GM12878 (cell line): ENCODE results near the gene TRRAP. TPM values are rescaled to one million over a fixed set of nuclear protein-coding genes. Genes with fewer than 3 reads are reported as not detected.

Experiments
- E4F1 ChIP-seq: fragments of 450-650 bp; IDR thresholded peaks from 2 replicates; pipeline ENCODE4 v1.6.1; 2018; ENCODE audit warnings: borderline replicate concordance, mild to moderate bottlenecking; ENCODE audit not compliant: partially characterized antibody
- HDAC2 ChIP-seq: fragments of 200-600 bp; sonication (generic); IDR thresholded peaks from 2 replicates; pipeline ENCODE4 v1.6.1; 2017
- IKZF1 ChIP-seq: fragments of 450-650 bp; conservative IDR thresholded peaks from 2 replicates; pipeline ENCODE4 v1.6.1; 2017; ENCODE audit warnings: antibody characterized with exemption, mild to moderate bottlenecking
- PRDM15 ChIP-seq: fragments of 450-650 bp; formaldehyde crosslinking; IDR thresholded peaks from 2 replicates; pipeline ENCODE4 v1.4.0; 2020; ENCODE audit warnings: mild to moderate bottlenecking, moderate library complexity
- ZBTB33 ChIP-seq: fragments of 450-650 bp; IDR thresholded peaks from 2 replicates; pipeline ENCODE4 v1.6.1; 2017; ENCODE audit warnings: mild to moderate bottlenecking
- polyA plus RNA-seq, 11 experiments: library from polyadenylated mRNA; depleted of rRNA in 4 of 11; unstranded in 6 of 11; stranded (reverse) in 5 of 11; fragments of >200 nt; fragmentation: Nextera tagmentation in 4 of 11; fragmentation: Illumina TruSeq in 1 of 11; extraction: Ambion mirVana in 4 of 11; extraction: Trizol in 1 of 11; gene quantifications; 1 replicate in 1 of 11; 2 replicates in 10 of 11; pipeline versions ENCODE4 v1.2.1 to v1.2.3, GENCODE V29; 2011 to 2016; ENCODE audit warnings: inconsistent platforms in 2 of 11, missing spikeins in 2 of 11, low read depth in 1 of 11
- total RNA-seq, 4 experiments: library from RNA; depleted of rRNA in 3 of 4; stranded (reverse); fragments of >200 nt in 3 of 4; fragmentation: Illumina TruSeq in 1 of 4; extraction: Trizol in 1 of 4; gene quantifications; 2 replicates each; pipeline versions ENCODE4 v1.2.1 to v1.2.3, GENCODE V29; 2013 to 2021

TRRAP gene
- total and polyA plus RNA-seq, 10 of the 15 experiments (the other 5 are each of a cell fraction or from before 2014, with no cell fraction given) = 1.1 to 39.3 (median 8.5) TPM

- TF ChIP-seq PRDM15 (CRISPR knock-in tag) (no peak), ZBTB33 (no peak), E4F1 (no peak), IKZF1 (no peak), HDAC2 (no peak)
- TF ChIP-seq, all 136 proteins: peak for 0
These were observed 68.1 kb downstream of the TRRAP start (continued) for GRCh38 chr7:98946389-98946788.
